ENCODE data around the gene KCNG2.

The KCNG2 gene

GRCh38 chr18:79796016-79796415 lies 1.7 kb upstream of the KCNG2 start:
- Histone ChIP-seq H3K4me3 (ENCODE audit: low read length, poor library complexity, severe bottlenecking) (no peak overlapping the region), H3K9me3 (ENCODE audit: insufficient read depth, low read depth, low read length) (peaks cover 5% of the 10 kb centered on the region; the same call in 1 of the 2 replicates), H3K79me2 (ENCODE audit: insufficient read depth, low read length) (no peaks in the 10 kb centered on the region), H3K27me3 (ENCODE audit: insufficient read depth, low read length, poor library complexity, severe bottlenecking) (no peaks in the 10 kb centered on the region), H2AFZ (ENCODE audit: low read length) (no peak overlapping the region), H3K4me2 (ENCODE audit: low read depth, low read length, poor library complexity, severe bottlenecking) (no peak overlapping the region), H3K4me1 (ENCODE audit: insufficient read depth, low read length, poor library complexity, severe bottlenecking) (no peaks in the 10 kb centered on the region), H4K20me1 (ENCODE audit: insufficient read depth, low read length, poor library complexity, severe bottlenecking) (no peaks in the 10 kb centered on the region), H3K36me3 (ENCODE audit: insufficient read depth, low read length) (no peaks in the 10 kb centered on the region), H3K9me2 (replicated peaks; ENCODE audit: low read depth, low read length) (no peaks in the 10 kb centered on the region), H3K9ac (ENCODE audit: low read depth, low read length, poor library complexity, severe bottlenecking) (no peak overlapping the region), H3F3A (ENCODE audit: low read depth) (no peaks in the 10 kb centered on the region)
- no peak for TF ChIP-seq EZH2phosphoT487 (IDR thresholded peaks at IDR 0.05; ENCODE audit: borderline replicate concordance)
- TF ChIP-seq, protein P1, sequence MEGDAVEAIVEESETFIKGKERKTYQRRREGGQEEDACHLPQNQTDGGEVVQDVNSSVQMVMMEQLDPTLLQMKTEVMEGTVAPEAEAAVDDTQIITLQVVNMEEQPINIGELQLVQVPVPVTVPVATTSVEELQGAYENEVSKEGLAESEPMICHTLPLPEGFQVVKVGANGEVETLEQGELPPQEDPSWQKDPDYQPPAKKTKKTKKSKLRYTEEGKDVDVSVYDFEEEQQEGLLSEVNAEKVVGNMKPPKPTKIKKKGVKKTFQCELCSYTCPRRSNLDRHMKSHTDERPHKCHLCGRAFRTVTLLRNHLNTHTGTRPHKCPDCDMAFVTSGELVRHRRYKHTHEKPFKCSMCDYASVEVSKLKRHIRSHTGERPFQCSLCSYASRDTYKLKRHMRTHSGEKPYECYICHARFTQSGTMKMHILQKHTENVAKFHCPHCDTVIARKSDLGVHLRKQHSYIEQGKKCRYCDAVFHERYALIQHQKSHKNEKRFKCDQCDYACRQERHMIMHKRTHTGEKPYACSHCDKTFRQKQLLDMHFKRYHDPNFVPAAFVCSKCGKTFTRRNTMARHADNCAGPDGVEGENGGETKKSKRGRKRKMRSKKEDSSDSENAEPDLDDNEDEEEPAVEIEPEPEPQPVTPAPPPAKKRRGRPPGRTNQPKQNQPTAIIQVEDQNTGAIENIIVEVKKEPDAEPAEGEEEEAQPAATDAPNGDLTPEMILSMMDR (conservative IDR thresholded peaks at IDR 0.05; ENCODE audit: low read length) = no peak

DNA sequence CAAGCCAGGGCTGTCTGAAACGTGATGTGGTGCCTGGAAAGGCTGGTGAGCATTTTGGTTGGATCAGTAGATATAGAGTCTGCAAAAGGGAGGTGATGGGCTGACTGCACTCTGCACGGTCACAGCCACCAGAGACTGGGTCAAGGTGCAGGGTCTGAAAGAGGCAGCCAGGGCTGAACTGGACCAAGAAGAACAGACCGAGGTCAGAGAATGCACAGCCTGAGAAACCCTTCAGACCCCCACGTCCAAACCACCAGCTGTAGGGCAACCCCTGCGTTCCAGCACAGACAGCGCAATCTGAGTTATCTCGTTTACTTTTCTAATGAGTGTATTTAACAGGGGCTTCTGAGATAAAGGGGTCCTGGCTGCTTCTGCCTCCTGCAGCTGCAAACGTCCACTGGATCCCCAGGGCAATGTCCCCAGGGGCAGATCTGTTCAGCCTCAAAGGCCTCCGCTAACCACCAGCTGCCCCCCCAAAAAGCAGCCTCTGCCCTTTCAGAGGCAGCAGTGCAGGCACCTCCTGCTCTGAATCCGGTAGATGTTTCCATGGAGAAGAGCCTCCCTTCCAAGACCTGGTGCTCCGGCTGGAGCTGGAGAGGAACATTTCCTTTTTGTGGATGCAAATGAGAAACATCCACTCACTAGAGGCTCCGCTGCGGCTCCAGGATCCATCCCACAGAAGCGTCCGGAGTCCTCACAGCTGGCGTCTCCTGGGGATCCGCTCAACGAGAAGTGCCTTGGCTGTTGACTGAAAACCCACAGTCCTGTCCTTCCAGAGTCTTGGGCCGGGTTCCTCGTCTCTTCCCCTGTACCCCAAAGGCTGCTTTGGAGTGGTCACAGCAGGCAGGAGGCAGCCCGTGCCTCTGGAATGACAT lies 970 bp upstream of the KCNG2 start:
- Histone ChIP-seq H3K9me3 (ENCODE audit: insufficient read depth, low read depth, low read length) (peaks cover 5% of the 10 kb centered on the region; the same call in 1 of the 2 replicates), H3K4me3 (ENCODE audit: low read length, poor library complexity, severe bottlenecking) (no peak overlapping the region), H3K4me1 (ENCODE audit: insufficient read depth, low read length, poor library complexity, severe bottlenecking) (no peaks in the 10 kb centered on the region), H3K36me3 (ENCODE audit: insufficient read depth, low read length) (no peaks in the 10 kb centered on the region), H3K9me2 (replicated peaks; ENCODE audit: low read depth, low read length) (no peaks in the 10 kb centered on the region), H4K20me1 (ENCODE audit: insufficient read depth, low read length, poor library complexity, severe bottlenecking) (no peaks in the 10 kb centered on the region), H3K79me2 (ENCODE audit: insufficient read depth, low read length) (no peaks in the 10 kb centered on the region), H3K9ac (ENCODE audit: low read depth, low read length, poor library complexity, severe bottlenecking) (no peak overlapping the region), H3F3A (ENCODE audit: low read depth) (no peaks in the 10 kb centered on the region), H2AFZ (ENCODE audit: low read length) (no peak overlapping the region), H3K4me2 (ENCODE audit: low read depth, low read length, poor library complexity, severe bottlenecking) (no peak overlapping the region), H3K27me3 (ENCODE audit: insufficient read depth, low read length, poor library complexity, severe bottlenecking) (no peaks in the 10 kb centered on the region)
- TF ChIP-seq, protein P1 (conservative IDR thresholded peaks at IDR 0.05; ENCODE audit: low read length) = no peak
- no peak for TF ChIP-seq EZH2phosphoT487 (IDR thresholded peaks at IDR 0.05; ENCODE audit: borderline replicate concordance)

DNA sequence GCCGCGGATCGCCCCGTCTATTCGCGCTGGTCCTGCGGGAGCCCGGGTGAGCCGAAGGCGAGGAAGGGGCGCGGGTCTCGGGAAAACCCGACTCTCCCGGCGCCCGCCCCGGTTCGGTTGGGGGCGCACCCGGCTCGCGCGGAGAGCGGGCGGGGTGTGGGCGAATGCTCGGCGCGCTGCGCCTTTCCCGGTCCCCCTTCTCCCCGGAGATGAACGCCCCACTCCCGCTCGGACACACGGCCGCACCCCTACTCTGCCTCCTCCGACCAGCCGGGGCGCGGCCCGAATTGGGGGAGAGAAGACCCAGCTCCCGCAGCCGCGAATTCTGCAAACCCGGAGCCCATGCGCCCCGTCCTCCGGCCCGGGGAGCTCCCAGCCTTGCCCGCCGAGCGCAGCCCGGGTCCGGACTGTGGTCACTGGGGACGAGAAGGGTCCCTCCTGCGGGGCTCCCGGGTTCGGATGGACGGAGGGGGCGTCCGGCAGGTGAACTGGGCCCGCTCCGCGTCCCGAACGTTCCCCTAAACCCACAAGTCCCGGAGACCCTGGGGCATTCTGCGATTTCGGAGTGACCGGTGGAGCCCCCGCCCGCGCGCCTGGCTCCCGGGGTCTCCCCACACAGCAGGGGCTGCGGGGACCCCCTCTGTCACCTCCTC lies 734 bp downstream of the KCNG2 start:
- H4K20me1 ChIP-seq (ENCODE audit: insufficient read depth, low read length, poor library complexity, severe bottlenecking) = no peaks in the 10 kb centered on the region
- H3K36me3 ChIP-seq (ENCODE audit: insufficient read depth, low read length) = no peaks in the 10 kb centered on the region
- no peaks in the 10 kb centered on the region for H3K79me2 ChIP-seq (ENCODE audit: insufficient read depth, low read length)
- no peaks in the 10 kb centered on the region for H3K27me3 ChIP-seq (ENCODE audit: insufficient read depth, low read length, poor library complexity, severe bottlenecking)
- H3K9me2 ChIP-seq (replicated peaks; ENCODE audit: low read depth, low read length) = no peaks in the 10 kb centered on the region
- H2AFZ ChIP-seq (ENCODE audit: low read length) = no peak overlapping the region
- H3F3A ChIP-seq (ENCODE audit: low read depth) = no peaks in the 10 kb centered on the region
- no peaks in the 10 kb centered on the region for H3K4me1 ChIP-seq (ENCODE audit: insufficient read depth, low read length, poor library complexity, severe bottlenecking)
- peaks cover 5% of the 10 kb centered on the region; the same call in 1 of the 2 replicates for H3K9me3 ChIP-seq (ENCODE audit: insufficient read depth, low read depth, low read length)
- no peak overlapping the region for H3K4me2 ChIP-seq (ENCODE audit: low read depth, low read length, poor library complexity, severe bottlenecking)
- TF ChIP-seq, protein P1 (conservative IDR thresholded peaks at IDR 0.05; ENCODE audit: low read length) = no peak
- H3K9ac ChIP-seq (ENCODE audit: low read depth, low read length, poor library complexity, severe bottlenecking) = no peak overlapping the region
- H3K4me3 ChIP-seq (ENCODE audit: low read length, poor library complexity, severe bottlenecking) = no peak overlapping the region

All from Loucy (cell line).